ENCODE data around the gene DLX1.
"Not testable (repeated sequence)": the region's sequence is repeated elsewhere in the genome, so short reads cannot be mapped to it uniquely, and the experiment has no call there.

DLX1 gene

DNA sequence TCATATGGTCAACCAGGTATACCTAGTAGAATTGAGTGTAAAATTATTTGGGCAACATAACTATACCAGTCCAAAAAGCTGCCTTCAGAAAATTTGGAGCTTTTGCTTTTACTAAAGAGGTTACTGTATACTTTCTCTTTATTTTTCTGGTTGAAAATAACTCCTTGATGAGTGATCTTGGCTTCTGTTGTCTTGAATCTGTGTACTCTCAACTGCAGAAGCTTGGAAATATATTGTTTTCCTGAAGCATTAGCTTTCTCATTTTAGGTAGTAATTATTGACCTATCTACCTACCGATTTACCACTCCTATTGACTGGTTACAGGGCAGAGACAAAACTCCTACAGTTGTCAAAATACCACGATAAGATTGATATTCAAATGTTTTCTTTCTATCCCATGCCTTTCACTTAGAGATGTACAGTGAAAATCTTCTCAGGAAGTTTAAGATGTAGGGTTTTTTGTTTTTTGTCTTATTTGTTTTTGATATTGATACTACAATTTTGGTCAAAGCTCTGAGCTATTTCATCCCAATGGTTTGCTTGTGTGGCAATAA is 35.7 kb upstream of the DLX1 start:
- no peak overlapping the region for H3K4me3 ChIP-seq (ENCODE audit: low read depth, low read length)
- H3K36me3 ChIP-seq (ENCODE audit: control insufficient read depth, insufficient read depth, low read length): no peaks in the 10 kb centered on the region
- H3K9me3 ChIP-seq (ENCODE audit: control insufficient read depth, insufficient read depth, low read depth, low read length): no peaks in the 10 kb centered on the region
- H3K4me1 ChIP-seq (ENCODE audit: control insufficient read depth, insufficient read depth, low read length): peaks cover 5% of the 10 kb centered on the region; the same call in 1 of the 2 replicates
- H3K27me3 ChIP-seq (ENCODE audit: control insufficient read depth, insufficient read depth, low read length): no peaks in the 10 kb centered on the region
- H3K27ac ChIP-seq (ENCODE audit: low read depth, low read length): no peak overlapping the region
- H3K9ac ChIP-seq (ENCODE audit: low read length): no peak overlapping the region

DNA sequence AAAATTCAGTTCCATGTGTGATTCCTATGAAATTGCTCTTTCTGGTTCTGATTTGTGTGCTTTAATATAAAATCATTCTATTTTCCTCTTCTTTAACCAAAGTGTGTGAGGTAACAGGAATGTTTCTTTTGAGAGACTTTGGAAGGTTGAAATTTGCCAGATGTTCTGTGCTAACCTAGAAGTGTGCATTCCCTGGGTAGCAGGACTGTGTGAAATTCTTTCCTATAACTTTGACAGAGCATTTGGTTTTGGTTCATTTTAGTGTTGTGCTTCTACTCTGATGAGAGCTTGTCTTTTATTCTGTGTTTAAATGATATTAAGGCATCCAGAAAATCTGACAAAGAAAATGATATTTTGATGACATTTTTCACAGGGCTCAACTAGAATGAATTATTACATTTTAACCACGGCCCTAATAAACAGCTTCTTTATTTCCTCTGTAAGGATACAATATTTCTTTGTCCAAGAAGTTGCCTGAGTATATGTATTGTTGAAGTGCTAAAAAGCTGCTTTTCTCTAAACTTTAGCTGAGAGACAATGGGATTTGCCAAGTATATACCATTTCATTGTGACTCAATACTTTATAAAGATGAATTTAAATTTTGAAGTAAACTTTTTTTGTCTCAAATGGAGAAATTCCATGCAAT is 34.7 kb upstream of the DLX1 start:
- Histone ChIP-seq H3K4me3 (ENCODE audit: low read depth, low read length) (no peak overlapping the region), H3K9me3 (ENCODE audit: control insufficient read depth, insufficient read depth, low read depth, low read length) (no peaks in the 10 kb centered on the region), H3K36me3 (ENCODE audit: control insufficient read depth, insufficient read depth, low read length) (no peaks in the 10 kb centered on the region), H3K4me1 (ENCODE audit: control insufficient read depth, insufficient read depth, low read length) (peaks cover 5% of the 10 kb centered on the region; the same call in 1 of the 2 replicates), H3K27me3 (ENCODE audit: control insufficient read depth, insufficient read depth, low read length) (no peaks in the 10 kb centered on the region), H3K27ac (ENCODE audit: low read depth, low read length) (no peak overlapping the region), H3K9ac (ENCODE audit: low read length) (no peak overlapping the region)

DNA sequence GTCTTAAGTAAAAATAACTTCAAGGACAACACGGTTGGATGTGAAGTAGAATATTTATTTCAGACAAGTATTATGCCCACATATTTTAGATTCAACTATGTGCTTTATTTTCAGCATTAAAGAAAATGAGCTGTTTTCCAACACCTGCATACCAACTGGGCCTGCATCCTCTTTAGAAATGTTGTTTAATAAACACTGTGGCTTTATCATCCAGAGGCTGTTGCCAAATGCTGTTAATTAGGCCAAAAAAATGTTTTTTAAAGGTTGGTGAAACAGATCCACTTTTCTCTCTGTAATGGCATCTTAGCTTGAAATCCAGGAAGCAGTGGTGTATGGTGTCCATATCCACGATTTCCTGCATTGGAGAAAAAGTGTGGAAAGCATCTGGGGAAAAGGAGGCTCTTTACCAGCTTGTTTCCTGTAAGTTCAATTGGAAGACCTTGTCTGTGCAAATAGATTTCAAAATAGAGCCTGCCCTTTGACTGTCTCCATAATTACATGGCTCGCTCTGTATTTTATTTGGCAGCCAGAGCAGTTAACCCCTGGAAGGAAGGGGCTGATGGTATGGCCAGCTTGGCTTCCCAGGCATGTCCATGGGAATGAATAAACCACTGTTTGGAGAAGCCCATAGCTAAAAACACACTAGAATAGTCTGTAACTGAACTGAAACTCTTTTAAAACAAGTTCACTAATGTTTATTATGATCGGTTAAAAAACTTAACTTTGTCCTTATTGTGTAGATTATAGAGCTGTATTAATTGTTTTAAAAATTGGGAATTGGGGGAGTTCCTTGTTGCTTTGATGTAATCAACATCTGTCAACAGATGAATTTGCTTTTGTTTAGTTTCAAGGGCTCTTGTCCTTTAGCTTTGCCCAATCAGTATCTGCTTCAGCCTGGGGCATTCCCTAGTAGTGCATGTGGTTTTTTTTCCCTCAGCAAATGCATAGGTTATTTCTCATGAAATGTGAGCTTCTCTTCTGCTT is 33.0 kb upstream of the DLX1 start:
- Histone ChIP-seq H3K27ac (ENCODE audit: low read depth, low read length) (no peak overlapping the region), H3K9me3 (ENCODE audit: control insufficient read depth, insufficient read depth, low read depth, low read length) (no peaks in the 10 kb centered on the region), H3K36me3 (ENCODE audit: control insufficient read depth, insufficient read depth, low read length) (no peaks in the 10 kb centered on the region), H3K9ac (ENCODE audit: low read length) (no peak overlapping the region), H3K4me1 (ENCODE audit: control insufficient read depth, insufficient read depth, low read length) (peaks cover 5% of the 10 kb centered on the region; the same call in 1 of the 2 replicates), H3K27me3 (ENCODE audit: control insufficient read depth, insufficient read depth, low read length) (no peaks in the 10 kb centered on the region), H3K4me3 (ENCODE audit: low read depth, low read length) (no peak overlapping the region)

DNA sequence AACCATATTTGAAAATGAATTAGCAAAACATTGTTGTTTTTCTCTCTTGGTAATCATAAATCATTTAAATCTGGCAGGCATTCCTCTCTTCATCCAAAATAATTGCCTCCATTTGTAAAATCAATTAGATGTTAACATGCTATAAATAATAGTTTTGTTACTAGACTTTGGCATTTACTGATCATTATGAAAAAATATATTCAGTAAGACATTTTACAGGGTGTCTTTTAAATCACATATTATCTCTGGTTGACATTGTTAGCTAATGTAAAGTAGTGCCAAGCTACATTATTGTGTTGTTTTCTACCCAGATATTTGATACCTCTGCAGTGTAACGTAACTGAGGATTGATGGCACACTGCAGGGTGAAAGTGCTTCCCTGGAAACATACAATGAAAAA is 31.8 kb upstream of the DLX1 start:
- no peak overlapping the region for H3K9ac ChIP-seq (ENCODE audit: low read length)
- no peaks in the 10 kb centered on the region for H3K36me3 ChIP-seq (ENCODE audit: control insufficient read depth, insufficient read depth, low read length)
- H3K4me3 ChIP-seq (ENCODE audit: low read depth, low read length): no peak overlapping the region
- no peaks in the 10 kb centered on the region for H3K27me3 ChIP-seq (ENCODE audit: control insufficient read depth, insufficient read depth, low read length)
- H3K4me1 ChIP-seq (ENCODE audit: control insufficient read depth, insufficient read depth, low read length): peaks cover 5% of the 10 kb centered on the region; the same call in 1 of the 2 replicates
- no peaks in the 10 kb centered on the region for H3K9me3 ChIP-seq (ENCODE audit: control insufficient read depth, insufficient read depth, low read depth, low read length)
- H3K27ac ChIP-seq (ENCODE audit: low read depth, low read length): no peak overlapping the region

DNA sequence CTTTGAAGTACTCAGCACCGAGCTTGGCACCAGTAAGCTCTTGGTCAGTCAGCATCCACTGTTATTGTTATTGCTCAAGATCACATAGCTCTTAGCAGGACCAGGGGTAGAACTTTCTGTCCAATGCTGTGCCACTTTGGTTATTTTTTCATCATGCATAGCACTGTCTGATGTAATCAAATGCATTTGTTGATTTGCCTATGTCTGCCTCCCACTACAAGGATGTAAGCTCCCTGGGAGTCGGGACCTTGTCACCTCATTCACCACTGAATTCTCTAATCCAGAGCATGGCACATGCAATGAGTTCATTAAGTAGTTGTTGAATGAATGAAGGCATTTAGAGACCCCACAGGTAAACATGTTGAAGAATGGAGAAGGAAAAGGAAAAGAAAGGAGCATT is 29.0 kb upstream of the DLX1 start:
- H3K4me1 ChIP-seq (ENCODE audit: control insufficient read depth, insufficient read depth, low read length): peaks cover 5% of the 10 kb centered on the region; the same call in 1 of the 2 replicates
- no peaks in the 10 kb centered on the region for H3K9me3 ChIP-seq (ENCODE audit: control insufficient read depth, insufficient read depth, low read depth, low read length)
- no peak overlapping the region for H3K4me3 ChIP-seq (ENCODE audit: low read depth, low read length)
- H3K9ac ChIP-seq (ENCODE audit: low read length): no peak overlapping the region
- no peaks in the 10 kb centered on the region for H3K36me3 ChIP-seq (ENCODE audit: control insufficient read depth, insufficient read depth, low read length)
- H3K27ac ChIP-seq (ENCODE audit: low read depth, low read length): no peak overlapping the region
- no peaks in the 10 kb centered on the region for H3K27me3 ChIP-seq (ENCODE audit: control insufficient read depth, insufficient read depth, low read length)

- Histone ChIP-seq H3K27me3 (ENCODE audit: control insufficient read depth, insufficient read depth, low read length) (no peaks in the 10 kb centered on the region), H3K9me3 (ENCODE audit: control insufficient read depth, insufficient read depth, low read depth, low read length) (no peaks in the 10 kb centered on the region), H3K27ac (ENCODE audit: low read depth, low read length) (no peak overlapping the region), H3K4me1 (ENCODE audit: control insufficient read depth, insufficient read depth, low read length) (no peaks in the 10 kb centered on the region), H3K4me3 (ENCODE audit: low read depth, low read length) (no peak overlapping the region), H3K9ac (ENCODE audit: low read length) (no peak overlapping the region), H3K36me3 (ENCODE audit: control insufficient read depth, insufficient read depth, low read length) (no peaks in the 10 kb centered on the region)
Measured at GRCh38 chr2:172058660-172059059, 26.6 kb upstream of the DLX1 start.

GRCh38 chr2:172060118-172060517 is 25.2 kb upstream of the DLX1 start:
- not testable (repeated sequence) for H3K36me3 ChIP-seq (ENCODE audit: control insufficient read depth, insufficient read depth, low read length); H3K27me3 ChIP-seq (ENCODE audit: control insufficient read depth, insufficient read depth, low read length); H3K9ac ChIP-seq (ENCODE audit: low read length); H3K27ac ChIP-seq (ENCODE audit: low read depth, low read length); H3K4me3 ChIP-seq (ENCODE audit: low read depth, low read length); H3K4me1 ChIP-seq (ENCODE audit: control insufficient read depth, insufficient read depth, low read length); H3K9me3 ChIP-seq (ENCODE audit: control insufficient read depth, insufficient read depth, low read depth, low read length)

DNA sequence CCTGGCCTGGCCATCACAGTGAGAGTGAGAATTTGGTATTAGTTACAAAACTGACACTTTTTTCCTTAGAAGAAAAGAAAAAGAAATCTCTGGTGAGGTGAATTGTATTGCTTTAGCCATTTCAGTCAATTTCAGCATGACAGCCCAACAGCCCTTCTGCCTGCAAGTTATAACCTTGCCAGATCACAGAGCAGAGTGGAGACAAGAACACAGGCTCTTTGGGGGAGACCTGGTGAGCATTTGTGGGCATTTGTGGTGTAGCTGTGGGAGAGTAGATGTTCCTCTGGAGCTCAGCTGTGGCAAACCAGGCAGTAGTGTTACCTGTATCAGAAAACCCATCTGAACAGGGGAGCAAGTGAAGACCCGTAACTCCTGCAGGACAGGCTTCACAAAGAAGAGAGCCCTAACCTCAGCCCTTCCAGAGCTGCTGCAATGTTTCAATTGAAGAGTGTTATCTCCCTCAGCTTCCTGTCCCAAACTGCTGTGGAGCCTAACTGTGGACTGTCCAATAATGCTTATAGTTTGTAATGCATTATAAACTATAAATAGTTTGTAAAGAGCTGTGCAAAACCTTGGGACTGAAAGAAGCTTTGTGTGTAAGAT is 22.8 kb upstream of the DLX1 start:
- Histone ChIP-seq H3K4me1 (ENCODE audit: control insufficient read depth, insufficient read depth, low read length) (no peaks in the 10 kb centered on the region), H3K27ac (ENCODE audit: low read depth, low read length) (no peak overlapping the region), H3K9me3 (ENCODE audit: control insufficient read depth, insufficient read depth, low read depth, low read length) (no peaks in the 10 kb centered on the region), H3K4me3 (ENCODE audit: low read depth, low read length) (no peak overlapping the region), H3K9ac (ENCODE audit: low read length) (no peak overlapping the region), H3K27me3 (ENCODE audit: control insufficient read depth, insufficient read depth, low read length) (no peaks in the 10 kb centered on the region), H3K36me3 (ENCODE audit: control insufficient read depth, insufficient read depth, low read length) (no peaks in the 10 kb centered on the region)

GRCh38 chr2:172063446-172063845 is 21.9 kb upstream of the DLX1 start:
- H3K9ac ChIP-seq (ENCODE audit: low read length): no peak overlapping the region
- no peaks in the 10 kb centered on the region for H3K36me3 ChIP-seq (ENCODE audit: control insufficient read depth, insufficient read depth, low read length)
- no peak overlapping the region for H3K4me3 ChIP-seq (ENCODE audit: low read depth, low read length)
- no peak overlapping the region for H3K27ac ChIP-seq (ENCODE audit: low read depth, low read length)
- no peaks in the 10 kb centered on the region for H3K4me1 ChIP-seq (ENCODE audit: control insufficient read depth, insufficient read depth, low read length)
- no peaks in the 10 kb centered on the region for H3K27me3 ChIP-seq (ENCODE audit: control insufficient read depth, insufficient read depth, low read length)
- no peaks in the 10 kb centered on the region for H3K9me3 ChIP-seq (ENCODE audit: control insufficient read depth, insufficient read depth, low read depth, low read length)

DNA sequence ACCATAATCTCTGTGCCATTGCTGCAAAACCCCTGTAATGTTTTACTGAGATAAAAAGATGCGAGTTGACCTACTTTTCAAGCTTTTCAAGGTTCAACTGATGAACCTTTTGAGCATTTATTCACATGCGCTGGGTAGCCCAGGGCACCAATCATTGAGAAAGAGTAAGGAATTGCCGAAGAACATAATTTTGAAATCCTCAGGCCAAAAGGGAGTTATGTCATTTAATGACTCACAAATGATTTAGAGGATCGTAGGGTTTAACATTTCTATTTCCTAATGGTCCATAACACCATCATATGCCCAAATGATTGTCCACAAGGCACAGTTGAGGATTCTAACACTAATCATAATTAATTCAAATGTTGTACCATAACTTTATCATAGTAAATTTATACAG is 20.2 kb upstream of the DLX1 start:
- H3K4me1 ChIP-seq (ENCODE audit: control insufficient read depth, insufficient read depth, low read length): no peaks in the 10 kb centered on the region
- H3K9ac ChIP-seq (ENCODE audit: low read length): no peak overlapping the region
- no peaks in the 10 kb centered on the region for H3K9me3 ChIP-seq (ENCODE audit: control insufficient read depth, insufficient read depth, low read depth, low read length)
- H3K27me3 ChIP-seq (ENCODE audit: control insufficient read depth, insufficient read depth, low read length): no peaks in the 10 kb centered on the region
- H3K36me3 ChIP-seq (ENCODE audit: control insufficient read depth, insufficient read depth, low read length): no peaks in the 10 kb centered on the region
- H3K27ac ChIP-seq (ENCODE audit: low read depth, low read length): no peak overlapping the region
- H3K4me3 ChIP-seq (ENCODE audit: low read depth, low read length): no peak overlapping the region

Measured in HUES6 (cell line).